HepG2 (cell line): ENCODE data around the gene NPSR1.

Experiments
- CTCF ChIP-seq: sonication (generic); formaldehyde crosslinking; IDR thresholded peaks from 2 replicates; pipeline ENCODE4 v1.5.0; 2020; ENCODE audit warnings: mild to moderate bottlenecking, missing genetic modification reagents, moderate library complexity
- KDM1A ChIP-seq: IDR thresholded peaks from 2 replicates; pipeline ENCODE4 v1.6.1; 2016; ENCODE audit warnings: missing compliant biosample characterization
- NR1H2 ChIP-seq: sonication (generic); formaldehyde crosslinking; IDR thresholded peaks from 2 replicates; pipeline ENCODE4 v1.8.1; 2022; ENCODE audit warnings: low read depth, missing genetic modification reagents, borderline replicate concordance
- POLR2A ChIP-seq, 2 experiments: IDR thresholded peaks; 2 replicates each; pipeline ENCODE4 v1.6.1; 2011; ENCODE audit warnings: low read depth in 2 of 2, low read length in 2 of 2, mild to moderate bottlenecking in 1 of 2, moderate library complexity in 1 of 2; ENCODE audit not compliant: insufficient read depth in 1 of 2
- TAF1 ChIP-seq: sonication (generic); formaldehyde crosslinking; IDR thresholded peaks from 2 replicates; pipeline ENCODE4 v1.4.0; 2020; ENCODE audit warnings: missing genetic modification reagents
- ZNF639 ChIP-seq: conservative IDR thresholded peaks from 2 replicates; pipeline ENCODE4 v1.6.1; 2018; ENCODE audit warnings: missing genetic modification reagents
- TF ChIP-seq, protein P1 (sequence below): sonication (generic); formaldehyde crosslinking; IDR thresholded peaks from 2 replicates; pipeline ENCODE4 v1.4.0; 2020; ENCODE audit warnings: missing genetic modification reagents

DNA sequence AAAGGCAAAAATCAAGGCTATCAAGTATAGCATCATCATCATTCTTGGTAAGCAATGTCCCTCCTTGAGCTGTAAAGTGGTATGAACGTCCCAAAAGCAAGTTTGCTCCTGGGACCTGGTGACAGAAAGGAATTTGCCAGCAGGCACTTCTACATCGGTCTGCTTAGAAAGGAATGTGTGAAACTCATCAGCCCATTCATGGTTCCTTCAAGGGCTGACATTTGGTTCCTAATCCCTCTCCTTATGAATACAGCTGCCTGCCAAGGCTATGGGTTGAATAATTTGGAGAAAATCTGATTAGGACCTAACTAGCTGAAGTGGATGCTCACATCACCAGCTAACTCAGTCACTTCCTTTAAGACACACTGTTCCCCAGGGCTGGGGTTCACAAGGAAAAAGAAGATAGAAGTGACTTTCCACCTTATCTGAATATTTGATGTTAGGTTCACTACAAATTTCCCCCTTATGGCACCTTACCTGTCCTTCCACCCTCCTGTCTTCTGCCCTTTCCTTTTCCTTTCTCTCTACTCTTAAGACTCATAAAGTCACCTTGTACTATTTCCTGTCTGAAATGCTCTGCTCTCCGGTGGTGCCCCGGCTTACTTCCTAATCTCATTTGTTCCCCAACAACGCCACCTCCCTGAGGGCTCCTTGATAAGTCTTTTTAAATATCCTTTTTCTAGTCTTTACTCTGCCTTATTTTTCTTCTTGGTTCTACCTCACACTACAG is 187.1 kb downstream of the NPSR1 start:
- TF ChIP-seq ZNF639 (CRISPR knock-in tag) (no peak), CTCF (CRISPR knock-in tag) (no peak), NR1H2 (CRISPR knock-in tag) (no peak), POLR2A (IDR thresholded peaks at IDR 0.05; ENCODE audit: insufficient read depth in 1 of 2, low read depth in 2 of 2, low read length in 2 of 2) (no peak), TAF1 (CRISPR knock-in tag) (no peak), KDM1A (CRISPR knock-in tag) (no peak)
- TF ChIP-seq, protein P1, sequence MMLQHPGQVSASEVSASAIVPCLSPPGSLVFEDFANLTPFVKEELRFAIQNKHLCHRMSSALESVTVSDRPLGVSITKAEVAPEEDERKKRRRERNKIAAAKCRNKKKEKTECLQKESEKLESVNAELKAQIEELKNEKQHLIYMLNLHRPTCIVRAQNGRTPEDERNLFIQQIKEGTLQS (CRISPR knock-in tag) = no peak
